GF-D8 (cell line): ENCODE data around the gene TFEC.
"Not testable (repeated sequence)": the region's sequence is repeated elsewhere in the genome, so short reads cannot be mapped to it uniquely, and the experiment has no call there.

Experiments used
- DNase-seq: peaks from one replicate; lab custom pipeline; 2025; lab: John Stamatoyannopoulos, UW

Gene TFEC

DNA sequence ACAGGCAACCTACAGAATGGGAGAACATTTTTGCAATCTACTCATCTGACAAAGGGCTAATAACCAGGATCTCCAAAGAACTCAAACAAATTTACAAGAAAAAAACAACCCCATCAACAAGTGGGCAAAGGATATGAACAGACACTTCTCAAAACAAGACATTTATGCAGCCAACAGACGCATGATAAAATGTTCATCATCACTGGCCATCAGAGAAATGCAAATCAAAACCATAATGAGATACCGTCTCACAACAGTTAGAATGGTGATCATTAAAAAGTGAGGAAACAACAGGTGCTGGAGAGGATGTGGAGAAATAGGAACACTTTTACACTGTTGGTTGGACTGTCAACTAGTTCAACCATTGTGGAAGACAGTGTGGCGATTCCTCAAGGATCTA lies 100.8 kb downstream of the TFEC start:
- not testable (repeated sequence) for DNase-seq

DNA sequence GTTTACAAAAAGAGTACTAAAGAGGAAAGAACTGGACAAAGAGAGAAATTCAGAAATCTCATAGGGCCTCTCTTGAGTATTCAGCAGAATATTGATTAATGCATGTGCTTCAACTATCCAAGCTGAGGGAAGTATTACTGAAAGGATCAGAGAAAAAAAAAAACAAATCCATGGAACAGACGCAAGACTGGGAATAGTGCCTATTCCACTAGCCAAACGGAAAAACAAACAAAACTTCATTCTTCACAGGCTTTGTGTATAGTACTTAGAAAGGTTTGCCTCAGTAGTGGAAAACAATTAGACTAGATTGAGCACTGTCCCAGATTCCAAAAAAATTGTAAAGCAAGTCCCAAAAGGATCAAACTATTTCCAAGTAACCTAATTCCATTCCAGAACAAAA lies 106.2 kb downstream of the TFEC start:
- DNase-seq, result no peak

DNA sequence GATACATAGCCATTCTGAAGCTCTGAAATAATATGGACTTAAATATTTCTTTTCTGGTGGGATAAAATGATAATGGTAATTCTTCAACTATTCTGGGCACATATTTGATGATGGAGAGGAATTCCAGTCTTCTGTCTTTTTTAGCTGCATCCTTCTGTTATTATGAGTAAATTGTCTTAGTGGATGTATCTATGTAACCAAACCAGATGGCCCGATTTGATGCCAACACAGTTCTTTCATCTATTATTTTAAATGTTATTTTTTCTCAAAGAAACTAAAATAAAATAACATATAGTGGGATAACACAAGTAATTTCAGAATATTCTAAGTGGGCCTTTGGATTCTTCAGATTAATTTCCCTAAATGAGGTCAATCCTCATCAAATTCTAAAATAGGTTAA lies 110.2 kb downstream of the TFEC start:
- no peak for DNase-seq

DNA sequence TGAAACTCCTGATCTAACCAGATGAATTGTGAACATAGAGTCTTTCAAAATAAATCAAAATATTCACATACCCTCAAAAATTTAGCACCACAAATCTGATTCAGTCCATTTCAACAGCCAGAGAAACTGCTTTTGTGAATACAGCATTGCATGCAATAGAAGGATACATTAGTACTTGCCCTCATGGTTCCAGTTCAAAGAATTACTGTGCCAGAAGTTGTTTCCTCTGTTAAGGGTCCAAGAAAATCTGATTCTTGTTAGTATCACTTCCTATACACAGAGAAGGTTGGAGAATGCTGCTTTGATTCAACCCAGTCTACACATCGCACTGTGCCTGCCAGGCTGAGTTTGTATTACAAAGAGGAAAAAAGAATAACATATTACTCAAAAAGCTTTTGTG lies 115.6 kb downstream of the TFEC start:
- no peak for DNase-seq

DNA sequence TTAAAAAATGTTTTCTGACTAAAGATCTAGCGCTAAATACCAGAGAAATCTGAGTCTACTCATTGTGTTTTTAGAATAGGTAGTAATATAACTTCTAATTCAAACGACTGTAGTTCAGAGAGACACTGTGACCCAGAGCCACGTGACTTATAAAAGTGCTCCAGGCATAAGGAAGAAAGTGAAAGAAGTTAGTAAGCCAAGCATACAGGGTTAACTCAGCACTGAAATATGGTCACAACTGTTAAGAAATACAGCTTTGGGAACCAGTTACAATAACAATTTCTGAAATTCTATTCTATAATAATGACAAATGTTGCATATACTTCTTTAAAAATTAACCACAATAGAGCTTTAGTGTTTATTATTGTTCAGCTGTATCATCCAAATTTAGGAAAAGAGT lies 119.1 kb downstream of the TFEC start:
- DNase-seq, result no peak

DNA sequence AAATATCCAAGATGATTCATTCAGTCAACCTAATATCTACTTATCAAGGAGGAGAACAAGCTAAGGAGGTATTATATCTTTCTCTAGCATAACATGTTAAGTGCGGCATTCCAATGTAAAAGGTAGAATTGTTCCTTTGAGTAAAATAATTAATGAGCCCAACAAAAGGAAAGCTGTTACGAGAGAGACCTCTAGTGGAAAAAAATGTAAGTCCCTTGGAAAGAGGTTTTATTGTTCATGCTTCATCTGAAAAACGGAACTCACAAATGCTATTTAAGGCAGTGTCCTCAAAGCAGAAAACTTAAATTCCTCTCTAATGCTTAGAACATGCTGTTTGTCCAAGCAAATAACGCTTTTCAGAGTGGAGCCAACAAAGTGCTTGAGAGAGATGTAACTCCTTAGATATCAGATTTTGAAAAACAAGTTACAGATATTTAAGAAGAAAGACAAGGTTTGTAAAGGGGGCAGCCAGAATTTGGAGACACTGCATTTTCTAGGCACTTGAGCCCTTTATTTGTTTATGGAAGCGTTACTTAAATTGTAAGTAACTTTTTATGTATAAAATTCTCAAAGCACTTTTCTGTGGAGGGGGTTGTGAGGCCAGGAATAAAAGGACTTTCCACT lies 119.9 kb downstream of the TFEC start:
- peak; percentile 22 for DNase-seq

DNA sequence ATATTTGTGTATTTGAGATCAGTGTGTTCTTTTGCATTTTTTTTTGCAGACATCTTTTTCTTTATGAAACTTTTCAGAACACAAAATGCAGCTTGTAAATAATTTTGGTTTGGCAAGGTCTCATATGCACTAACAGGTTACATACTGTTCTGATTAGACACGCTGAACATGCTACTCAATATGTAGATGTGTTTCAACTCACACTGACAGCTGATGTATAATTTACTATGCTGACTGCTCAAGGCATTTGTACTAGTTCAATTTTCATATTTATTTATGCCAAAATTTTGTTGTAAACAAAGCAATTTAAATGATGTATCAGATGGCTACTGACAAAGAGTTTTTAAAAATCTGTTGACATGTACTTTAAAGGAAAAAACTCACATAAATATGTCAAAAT lies 123.8 kb downstream of the TFEC start:
- DNase-seq, result no peak

DNA sequence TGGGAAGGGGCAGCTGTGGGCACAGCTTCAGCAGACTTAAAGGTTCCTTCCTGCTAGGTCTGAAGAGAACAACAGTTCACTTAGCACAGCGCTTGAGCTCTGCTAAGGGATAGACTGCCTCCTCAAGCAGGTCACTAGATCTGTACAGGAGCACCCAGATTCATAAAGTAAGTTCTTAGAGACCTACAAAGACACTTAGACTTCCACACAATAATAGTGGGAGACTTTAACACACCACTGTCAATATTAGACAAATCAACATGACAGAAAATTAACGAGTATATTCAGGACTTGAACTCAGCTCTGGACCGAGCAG lies 140.9 kb downstream of the TFEC start:
- no peak for DNase-seq

DNA sequence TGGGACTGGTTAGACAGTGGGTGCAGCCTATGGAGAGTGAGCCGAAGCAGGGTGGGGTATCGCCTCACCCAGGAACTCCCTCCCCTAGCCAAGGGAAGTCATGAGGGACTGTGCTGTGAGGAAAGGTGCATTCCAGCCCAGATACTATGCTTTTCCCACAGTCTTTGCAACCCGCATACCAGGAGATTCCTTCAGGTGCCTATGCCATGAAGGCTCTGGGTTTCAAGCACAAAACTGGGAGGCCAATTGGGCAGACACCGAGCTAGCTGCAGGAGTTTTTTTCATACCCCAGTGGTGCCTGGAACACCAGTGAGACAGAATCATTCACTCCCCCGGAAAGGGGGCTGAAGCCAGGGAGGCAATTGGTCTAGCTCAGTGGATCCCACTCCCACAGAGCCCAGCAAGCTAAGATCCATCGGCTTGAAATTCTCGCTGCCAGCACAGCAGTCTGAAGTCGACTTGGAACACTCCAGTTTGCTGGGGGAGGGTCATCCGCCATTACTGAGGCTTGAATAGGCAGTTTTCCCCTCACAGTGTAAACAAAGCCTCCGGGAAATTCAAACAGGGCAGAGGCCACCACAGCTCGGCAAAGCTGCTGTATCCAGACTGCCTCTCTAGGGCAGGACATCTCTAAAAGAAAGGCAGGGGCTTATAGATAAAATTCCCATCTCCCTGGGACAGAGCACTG lies 141.4 kb downstream of the TFEC start:
- DNase-seq, result no peak

DNA sequence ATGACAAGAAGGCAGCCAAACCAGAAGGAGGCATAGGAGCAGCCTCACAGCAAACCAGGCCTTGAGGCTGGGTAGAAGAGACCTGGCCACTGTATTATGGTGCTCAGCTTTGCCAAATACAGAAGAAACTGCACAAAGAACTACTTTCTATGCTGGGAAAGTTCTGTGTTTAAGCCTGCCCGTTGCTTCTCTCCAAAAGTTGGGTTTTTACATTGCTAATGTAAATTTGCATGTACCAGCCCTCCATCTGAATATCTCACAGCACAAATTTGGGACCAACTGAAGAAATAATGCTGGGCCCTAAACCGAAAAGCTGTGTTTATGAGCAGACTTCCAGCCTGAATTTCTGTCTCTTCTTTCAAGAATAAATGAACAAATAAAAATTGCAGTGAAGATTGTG lies 145.0 kb downstream of the TFEC start:
- DNase-seq, result no peak
